Brain pericyte (primary cell): Measurements from ENCODE around the gene ZNF79.

ENCODE experiments used
- DNase-seq: peaks from one replicate; pipeline ENCODE4 v3.0.0-alpha.2; 2012; ENCODE audit warnings: low read depth, low spot score

Gene ZNF79

GRCh38 chr9:127398275-127398647 is 25.9 kb upstream of the ZNF79 start:
- no peak for DNase-seq

GRCh38 chr9:127398715-127399400 is 25.3 kb upstream of the ZNF79 start:
- DNase-seq, result no peak

- DNase-seq, result no peak
These were observed 24.4 kb upstream of the ZNF79 start for GRCh38 chr9:127399736-127400269.

- no peak for DNase-seq
These were observed 21.6 kb upstream of the ZNF79 start for GRCh38 chr9:127402401-127403090.

GRCh38 chr9:127403507-127404192 is 20.5 kb upstream of the ZNF79 start:
- DNase-seq, result no peak

GRCh38 chr9:127404631-127405030 is 19.6 kb upstream of the ZNF79 start:
- no peak for DNase-seq

- no peak for DNase-seq
These were observed 18.6 kb upstream of the ZNF79 start for GRCh38 chr9:127405344-127406125.

- DNase-seq, result no peak
These were observed 17.2 kb upstream of the ZNF79 start for GRCh38 chr9:127406799-127407491.

- no peak for DNase-seq
These were observed 16.7 kb upstream of the ZNF79 start for GRCh38 chr9:127407492-127407843.

- DNase-seq, result no peak
These were observed 13.1 kb upstream of the ZNF79 start for GRCh38 chr9:127411122-127411521.

GRCh38 chr9:127415141-127415540 is 9.0 kb upstream of the ZNF79 start:
- no peak for DNase-seq

GRCh38 chr9:127415657-127416056 is 8.5 kb upstream of the ZNF79 start:
- no peak for DNase-seq

- DNase-seq, result no peak
These were observed 6.8 kb upstream of the ZNF79 start for GRCh38 chr9:127417131-127418036.

- DNase-seq, result no peak
These were observed 6.1 kb upstream of the ZNF79 start for GRCh38 chr9:127418037-127418471.

- DNase-seq, result no peak
These were observed 4.8 kb upstream of the ZNF79 start for GRCh38 chr9:127419348-127419747.

GRCh38 chr9:127421057-127421456 is 3.1 kb upstream of the ZNF79 start:
- DNase-seq, result no peak

- DNase-seq, result no peak
These were observed 1.9 kb upstream of the ZNF79 start for GRCh38 chr9:127422133-127422782.

GRCh38 chr9:127422787-127423186 is 1.4 kb upstream of the ZNF79 start:
- no peak for DNase-seq

GRCh38 chr9:127423476-127423933 is 677 bp upstream of the ZNF79 start:
- DNase-seq, result no peak

- no peak for DNase-seq
These were observed 456 bp downstream of the ZNF79 start for GRCh38 chr9:127424676-127424999.
